Duodenal mucosa (tissue), 2 donors: Measurements from ENCODE around the gene LSR.
"Not testable (repeated sequence)": the region's sequence is repeated elsewhere in the genome, so short reads cannot be mapped to it uniquely, and the experiment has no call there.

Experiments
- H3K27ac ChIP-seq: one replicate; pipeline ENCODE4 v1.7.0; 2013; ENCODE audit warnings: low read depth, low read length
- H3K27me3 ChIP-seq, 2 donors: one replicate each; pipeline ENCODE4 v1.7.0; 2013; ENCODE audit warnings: low read length in 2 of 2, control low read depth in 1 of 2; ENCODE audit not compliant: insufficient read depth in 2 of 2, control insufficient read depth in 1 of 2
- H3K36me3 ChIP-seq, 2 donors: one replicate each; pipeline ENCODE4 v1.7.0; 2013; ENCODE audit warnings: low read length in 2 of 2, control low read depth in 1 of 2; ENCODE audit not compliant: insufficient read depth in 2 of 2, control insufficient read depth in 1 of 2
- H3K4me1 ChIP-seq, 2 donors: one replicate each; pipeline ENCODE4 v1.7.0; 2013; ENCODE audit warnings: low read length in 2 of 2, control low read depth in 1 of 2; ENCODE audit not compliant: insufficient read depth in 2 of 2, control insufficient read depth in 1 of 2
- H3K4me3 ChIP-seq, 2 donors: one replicate each; pipeline ENCODE4 v1.7.0; 2013; ENCODE audit warnings: low read length in 2 of 2, low read depth in 1 of 2
- H3K9ac ChIP-seq, 2 donors: one replicate each; pipeline ENCODE4 v1.7.0; 2013; ENCODE audit warnings: low read length in 2 of 2, low read depth in 1 of 2
- H3K9me3 ChIP-seq, 2 donors: one replicate each; pipeline ENCODE4 v1.7.0; 2013; ENCODE audit warnings: low read length in 2 of 2, control low read depth in 1 of 2; ENCODE audit not compliant: control insufficient read depth in 1 of 2

LSR gene

DNA sequence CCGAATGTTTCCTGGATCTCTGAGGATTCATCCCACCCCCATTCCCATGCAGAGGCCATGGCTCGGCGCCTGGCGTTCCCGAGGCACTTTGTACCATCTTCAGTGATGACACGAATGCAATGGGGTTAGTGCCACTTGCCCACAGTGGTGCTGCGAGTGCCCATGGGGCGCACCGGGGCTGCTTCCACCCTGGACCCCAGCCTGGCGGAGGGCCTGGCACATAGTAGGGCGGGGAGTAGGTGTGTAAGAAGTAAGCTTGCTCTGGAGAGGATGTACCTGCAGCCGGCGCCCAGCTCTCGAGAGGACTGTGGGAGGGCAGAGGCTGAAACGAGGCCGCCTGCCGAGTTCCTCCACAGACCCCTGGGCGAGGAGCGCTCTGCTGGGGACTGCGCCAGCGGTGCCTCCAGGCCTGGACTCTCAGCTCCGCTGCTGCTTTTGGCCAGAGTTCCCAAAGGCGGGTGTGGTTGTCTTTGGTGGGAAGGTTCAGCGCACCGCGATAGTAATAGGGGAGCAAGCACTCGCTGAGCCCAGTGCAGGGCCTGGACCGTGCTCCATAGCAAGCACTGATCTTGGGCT lies 28.0 kb downstream of the LSR start:
- no peak overlapping the region for H3K4me3 ChIP-seq
- no peaks in the 10 kb centered on the region for H3K27me3 ChIP-seq
- no peak overlapping the region for H3K27ac ChIP-seq
- peaks cover 11 to 63% of the 10 kb centered on the region in 2 donors for H3K36me3 ChIP-seq
- H3K9ac ChIP-seq: no peak overlapping the region
- H3K4me1 ChIP-seq: peaks cover 0 to 14% of the 10 kb centered on the region in 2 donors
- H3K9me3 ChIP-seq: no peaks in the 10 kb centered on the region

DNA sequence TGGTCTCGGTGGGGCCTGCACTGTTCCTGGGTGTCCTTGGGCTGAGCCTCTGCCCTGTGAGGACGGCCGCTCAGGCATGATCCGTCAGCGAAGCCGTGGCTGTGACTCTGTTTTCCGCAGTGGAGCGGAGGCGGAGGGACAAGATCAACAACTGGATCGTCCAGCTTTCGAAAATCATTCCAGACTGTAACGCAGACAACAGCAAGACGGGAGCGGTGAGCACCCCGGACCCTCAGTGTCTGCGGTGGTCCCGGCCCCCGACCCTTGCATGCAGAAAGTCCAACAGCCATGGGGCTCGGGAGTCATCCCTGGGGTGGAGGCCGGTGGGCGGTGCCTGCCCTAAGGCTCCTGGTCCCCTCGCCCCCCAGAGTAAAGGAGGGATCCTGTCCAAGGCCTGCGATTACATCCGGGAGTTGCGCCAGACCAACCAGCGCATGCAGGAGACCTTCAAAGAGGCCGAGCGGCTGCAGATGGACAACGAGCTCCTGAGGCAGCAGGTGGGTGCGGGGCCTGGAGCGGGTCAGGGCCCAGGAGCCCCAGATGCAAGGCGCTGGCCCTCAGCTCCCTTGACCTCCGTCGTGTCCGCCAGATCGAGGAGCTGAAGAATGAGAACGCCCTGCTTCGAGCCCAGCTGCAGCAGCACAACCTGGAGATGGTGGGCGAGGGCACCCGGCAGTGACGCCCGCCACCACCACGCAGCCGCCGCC lies 29.9 kb downstream of the LSR start:
- Histone ChIP-seq H3K4me1 (peaks cover 0 to 12% of the 10 kb centered on the region in 2 donors), H3K9ac (no peak overlapping the region), H3K4me3 (no peak overlapping the region), H3K27me3 (peaks cover 0 to 7% of the 10 kb centered on the region in 2 donors), H3K36me3 (peaks cover 7 to 44% of the 10 kb centered on the region in 2 donors), H3K27ac (no peak overlapping the region), H3K9me3 (no peaks in the 10 kb centered on the region)

DNA sequence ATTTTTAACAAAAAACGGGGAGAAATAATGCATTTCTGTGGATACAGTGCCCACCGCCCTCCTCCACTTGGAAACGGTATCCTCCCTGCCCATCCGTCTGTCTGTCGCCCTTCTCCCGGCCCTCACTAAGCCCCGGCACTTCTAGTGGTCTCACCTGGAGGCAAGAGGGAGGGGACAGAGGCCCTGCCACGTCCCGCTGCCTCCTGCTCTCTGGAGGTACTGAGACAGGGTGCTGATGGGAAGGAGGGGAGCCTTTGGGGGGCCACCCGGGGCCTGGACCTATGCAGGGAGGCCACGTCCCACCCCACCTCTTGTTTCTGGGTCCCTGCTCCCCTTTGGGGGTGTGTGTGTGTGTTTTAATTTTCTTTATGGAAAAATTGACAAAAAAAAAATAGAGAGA lies 30.6 kb downstream of the LSR start:
- H3K9ac ChIP-seq: no peak overlapping the region
- H3K4me1 ChIP-seq: peaks cover 0 to 12% of the 10 kb centered on the region in 2 donors
- H3K9me3 ChIP-seq: no peaks in the 10 kb centered on the region
- H3K4me3 ChIP-seq: no peak overlapping the region
- no peak overlapping the region for H3K27ac ChIP-seq
- H3K27me3 ChIP-seq: peaks cover 0 to 7% of the 10 kb centered on the region in 2 donors
- H3K36me3 ChIP-seq: peaks cover 4 to 37% of the 10 kb centered on the region in 2 donors

DNA sequence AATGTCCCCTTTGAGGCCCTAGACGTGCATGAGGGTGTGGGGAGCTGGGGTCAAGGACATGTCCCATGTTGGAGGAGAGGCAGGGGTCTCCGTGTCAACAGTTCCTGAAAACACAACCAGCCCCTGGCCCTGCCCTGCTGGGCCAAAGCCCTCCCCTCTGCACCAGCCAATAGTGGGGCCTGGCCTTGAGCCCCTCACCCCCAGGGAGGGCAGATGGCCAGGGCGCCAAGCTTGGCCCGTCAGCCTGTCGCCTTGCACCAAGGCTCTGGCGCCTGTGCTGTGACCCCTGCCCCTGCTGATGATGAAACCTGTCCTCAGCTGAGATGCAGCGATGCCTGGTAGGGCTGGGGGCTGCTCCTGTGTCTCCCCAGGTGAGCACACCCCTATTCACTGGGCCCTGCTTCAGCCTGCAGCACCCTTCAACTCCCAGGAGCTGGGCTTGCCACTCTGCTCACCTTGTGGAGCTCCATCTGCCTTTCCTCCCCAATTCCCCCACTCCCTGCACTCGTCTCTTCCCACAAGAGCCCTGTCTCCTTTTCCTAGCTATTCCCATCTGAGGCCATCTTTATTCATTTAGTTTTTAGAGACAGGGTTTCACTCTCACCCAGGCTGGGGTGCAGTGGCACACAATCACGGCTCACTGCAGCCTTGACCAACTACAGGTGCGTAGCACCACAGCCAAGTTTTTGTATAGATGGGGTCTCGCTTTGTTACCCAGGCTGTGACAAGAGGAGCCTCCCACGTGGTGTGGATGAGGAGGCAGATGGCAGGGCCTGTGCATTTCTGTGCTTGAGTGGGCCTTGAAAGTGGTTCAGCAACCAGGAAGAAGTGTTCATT lies 31.4 kb downstream of the LSR start:
- Histone ChIP-seq H3K27me3 (peaks cover 0 to 7% of the 10 kb centered on the region in 2 donors), H3K36me3 (peaks cover 4 to 33% of the 10 kb centered on the region in 2 donors), H3K9ac (no peak overlapping the region), H3K9me3 (no peaks in the 10 kb centered on the region), H3K4me1 (peaks cover 0 to 12% of the 10 kb centered on the region in 2 donors), H3K4me3 (no peak overlapping the region), H3K27ac (no peak overlapping the region)

DNA sequence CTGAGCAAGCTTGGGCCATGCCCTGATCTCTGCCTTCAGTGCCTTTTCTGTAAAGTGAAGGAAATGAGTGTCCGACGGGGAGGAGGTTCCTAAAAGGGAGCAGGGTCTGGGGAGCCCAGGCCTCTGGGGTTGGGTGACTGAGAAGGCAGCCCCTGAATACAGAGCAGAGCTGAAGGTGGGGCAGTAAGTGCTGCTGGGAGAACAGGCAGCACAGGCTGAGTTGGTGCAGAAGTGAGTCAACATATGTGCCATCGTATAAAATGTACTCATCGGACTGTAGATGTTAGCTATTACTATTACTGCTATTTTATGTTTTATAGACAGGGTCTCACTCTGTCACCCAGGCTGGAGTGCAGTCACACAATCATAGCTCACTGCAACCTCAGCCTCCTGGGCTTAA lies 32.5 kb downstream of the LSR start:
- H3K27me3 ChIP-seq: peaks cover 0 to 7% of the 10 kb centered on the region in 2 donors
- H3K4me1 ChIP-seq: peaks cover 0 to 12% of the 10 kb centered on the region in 2 donors
- no peak overlapping the region for H3K27ac ChIP-seq
- H3K36me3 ChIP-seq: peaks cover 2 to 24% of the 10 kb centered on the region in 2 donors
- H3K9me3 ChIP-seq: no peaks in the 10 kb centered on the region
- no peak overlapping the region for H3K9ac ChIP-seq
- no peak overlapping the region for H3K4me3 ChIP-seq

DNA sequence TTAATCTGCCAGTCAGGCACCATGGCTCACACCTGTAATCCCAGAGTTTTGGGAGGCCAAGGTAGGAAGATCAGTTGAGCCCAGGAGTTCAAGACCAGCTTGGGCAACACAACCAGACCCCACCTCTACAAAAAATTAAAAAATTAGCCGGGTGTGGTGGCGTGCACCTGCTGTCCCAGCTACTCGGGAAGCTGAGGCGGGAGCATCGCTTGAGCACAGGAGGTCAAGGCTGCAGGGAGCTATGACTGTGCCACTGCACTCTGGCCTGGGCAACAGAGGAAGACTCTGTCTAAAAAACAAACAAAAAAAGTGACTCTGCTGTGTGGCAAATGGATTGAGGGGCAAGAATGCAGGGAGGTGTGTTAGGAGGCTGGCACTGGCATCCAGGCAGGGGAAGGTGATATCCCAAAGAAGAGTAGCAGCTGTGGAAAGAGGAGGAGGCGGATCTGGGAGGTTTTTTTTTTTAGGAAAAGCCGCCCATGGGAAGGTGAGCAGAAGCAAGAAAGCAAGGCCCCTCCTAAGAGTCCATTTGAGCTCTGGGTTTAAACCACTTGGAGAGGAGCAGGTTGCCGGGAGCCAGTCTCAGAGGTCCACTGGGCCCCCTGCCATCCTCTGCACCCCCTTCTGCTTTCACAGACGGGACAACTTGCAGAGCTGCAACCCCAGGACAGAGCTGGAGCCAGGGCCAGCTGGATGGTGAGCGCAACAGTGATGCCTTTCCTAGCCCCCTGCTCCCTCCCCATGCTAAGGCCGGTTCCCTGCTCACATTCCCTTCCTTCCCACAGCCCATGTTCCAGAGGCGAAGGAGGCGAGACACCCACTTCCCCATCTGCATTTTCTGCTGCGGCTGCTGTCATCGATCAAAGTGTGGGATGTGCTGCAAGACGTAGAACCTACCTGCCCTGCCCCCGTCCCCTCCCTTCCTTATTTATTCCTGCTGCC lies 35.6 kb downstream of the LSR start:
- H3K9me3 ChIP-seq: no peaks in the 10 kb centered on the region
- peaks cover 0 to 12% of the 10 kb centered on the region in 2 donors for H3K4me1 ChIP-seq
- H3K9ac ChIP-seq: no peak overlapping the region
- H3K27me3 ChIP-seq: peaks cover 0 to 7% of the 10 kb centered on the region in 2 donors
- H3K4me3 ChIP-seq: no peak overlapping the region
- no peaks in the 10 kb centered on the region for H3K36me3 ChIP-seq
- no peak overlapping the region for H3K27ac ChIP-seq

DNA sequence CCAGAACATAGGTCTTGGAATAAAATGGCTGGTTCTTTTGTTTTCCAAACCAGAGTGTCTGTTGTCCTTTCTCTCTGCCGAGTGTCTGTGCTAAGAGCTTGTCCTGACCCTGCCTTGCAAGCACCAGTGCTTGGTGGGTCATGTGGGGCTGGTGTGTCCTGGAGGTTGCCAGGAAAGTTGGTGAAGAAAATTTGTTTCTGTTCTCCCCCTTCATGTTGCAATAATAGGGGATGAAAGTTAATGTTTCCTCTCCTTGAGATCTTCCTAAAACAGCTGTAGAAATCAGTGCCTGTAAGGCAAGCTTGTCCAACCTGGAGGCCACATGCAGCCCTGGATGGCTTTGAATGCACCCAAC lies 36.3 kb downstream of the LSR start:
- H3K4me3 ChIP-seq: no peak overlapping the region
- H3K27ac ChIP-seq: no peak overlapping the region
- peaks cover 0 to 12% of the 10 kb centered on the region in 2 donors for H3K4me1 ChIP-seq
- peaks cover 0 to 7% of the 10 kb centered on the region in 2 donors for H3K27me3 ChIP-seq
- H3K9ac ChIP-seq: no peak overlapping the region
- no peaks in the 10 kb centered on the region for H3K36me3 ChIP-seq
- no peaks in the 10 kb centered on the region for H3K9me3 ChIP-seq

DNA sequence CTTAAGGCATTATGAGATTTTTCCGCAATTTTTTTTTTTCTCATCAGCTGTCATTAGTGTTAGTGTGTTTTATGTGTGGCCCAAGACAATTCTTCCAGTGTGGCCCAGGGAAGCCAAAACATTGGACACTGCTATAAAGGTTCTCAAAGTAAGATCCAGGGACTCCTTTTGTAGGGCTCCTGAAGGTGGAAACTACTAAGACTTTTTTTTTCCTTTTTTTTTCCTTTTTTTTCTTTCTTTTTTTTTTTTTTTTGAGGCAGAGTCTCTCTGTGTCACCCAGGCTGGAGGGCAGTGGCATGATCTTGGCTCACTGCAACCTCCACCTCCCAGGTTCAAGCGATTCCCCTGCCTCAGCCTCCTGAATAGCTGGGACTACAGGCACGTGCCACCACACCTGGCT lies 36.7 kb downstream of the LSR start:
- H3K27ac ChIP-seq, H3K9ac ChIP-seq, H3K4me3 ChIP-seq, H3K36me3 ChIP-seq, H3K9me3 ChIP-seq, H3K27me3 ChIP-seq: not testable (repeated sequence)
- H3K4me1 ChIP-seq: peaks cover 0 to 12% of the 10 kb centered on the region in 2 donors

DNA sequence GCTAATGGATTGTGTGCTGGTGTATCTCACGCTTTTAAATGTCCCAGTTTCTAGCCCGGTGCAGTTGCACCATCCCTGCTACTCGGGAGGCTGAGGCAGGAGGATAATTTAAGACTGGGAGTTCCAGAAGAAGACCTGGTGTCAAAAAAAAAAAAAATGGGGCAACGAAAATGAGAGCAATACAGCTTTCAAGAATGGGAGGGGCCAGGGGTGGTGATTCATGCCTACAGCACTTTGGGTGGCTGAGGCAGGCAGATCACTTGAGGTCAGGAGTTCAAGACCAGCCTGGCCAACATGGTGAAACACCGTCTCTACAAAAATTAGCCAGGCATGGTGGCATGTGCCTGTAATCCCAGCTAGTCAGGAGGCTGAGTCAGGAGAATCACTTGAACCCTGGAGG lies 37.3 kb downstream of the LSR start:
- not testable (repeated sequence) for H3K4me3 ChIP-seq, H3K36me3 ChIP-seq, H3K9ac ChIP-seq, H3K9me3 ChIP-seq, H3K27me3 ChIP-seq, H3K27ac ChIP-seq
- H3K4me1 ChIP-seq: peaks cover 0 to 10% of the 10 kb centered on the region in 2 donors
